Thoracic aorta (tissue), 2 donors: ENCODE measurements around the gene RECK. TPM values are rescaled to one million over a fixed set of nuclear protein-coding genes. Genes with fewer than 3 reads are reported as not detected.
A peak's percentile ranks its signal among the peaks of the same experiment; 100 is the strongest.

Experiments
- ATAC-seq: fragments of 150-250 bp; one replicate; pipeline ENCODE4 v1.8.0; 2017; ENCODE audit warnings: low read depth; ENCODE audit not compliant: insufficient number of reproducible peaks, low FRiP score
- DNase-seq: peaks from one replicate; pipeline ENCODE4 v3.0.0-alpha.2; 2020; ENCODE audit warnings: low spot score
- H3K27ac ChIP-seq, 2 donors: fragments of 200-600 bp; sonication (generic); 1 replicate in 1 of 2; 2 replicates in 1 of 2; pipeline ENCODE4 v1.5.1; 2016; ENCODE audit warnings: mild to moderate bottlenecking in 2 of 2, moderate library complexity in 2 of 2
- H3K27me3 ChIP-seq: fragments of 200-600 bp; sonication (generic); replicated peaks from 2 replicates; pipeline ENCODE4 v1.6.0; 2016; ENCODE audit warnings: mild to moderate bottlenecking; ENCODE audit not compliant: insufficient read depth
- H3K36me3 ChIP-seq: fragments of 200-600 bp; sonication (generic); one replicate; pipeline ENCODE4 v1.5.1; 2016
- H3K4me1 ChIP-seq, 2 donors: fragments of 200-600 bp; sonication (generic); 1 replicate in 1 of 2; 2 replicates in 1 of 2; pipeline versions ENCODE4 v1.5.1 to v1.6.0; 2016; ENCODE audit warnings: low read depth in 2 of 2, mild to moderate bottlenecking in 1 of 2; ENCODE audit not compliant: control insufficient read depth in 1 of 2
- H3K4me3 ChIP-seq: fragments of 200-600 bp; sonication (generic); 2 replicates; pipeline ENCODE4 v1.5.1; 2016; ENCODE audit warnings: mild to moderate bottlenecking
- H3K9me3 ChIP-seq: fragments of 200-600 bp; sonication (generic); 2 replicates; pipeline ENCODE4 v1.5.1; 2016
- total RNA-seq, 2 donors: library from RNA; depleted of rRNA; stranded (reverse); fragments of >200 nt; gene quantifications; one replicate each; pipeline versions ENCODE4 v1.1.0 to v1.2.3, GENCODE V29; 2016
- TF ChIP-seq, protein P1 (sequence below): fragments of 200-600 bp; sonication (generic); IDR thresholded peaks from one replicate; pipeline ENCODE4 v1.5.1; 2019; ENCODE audit warnings: antibody characterized with exemption

RECK gene
- total RNA-seq, 2 donors from 2014 or later: 19.8 to 30.5 TPM

DNA sequence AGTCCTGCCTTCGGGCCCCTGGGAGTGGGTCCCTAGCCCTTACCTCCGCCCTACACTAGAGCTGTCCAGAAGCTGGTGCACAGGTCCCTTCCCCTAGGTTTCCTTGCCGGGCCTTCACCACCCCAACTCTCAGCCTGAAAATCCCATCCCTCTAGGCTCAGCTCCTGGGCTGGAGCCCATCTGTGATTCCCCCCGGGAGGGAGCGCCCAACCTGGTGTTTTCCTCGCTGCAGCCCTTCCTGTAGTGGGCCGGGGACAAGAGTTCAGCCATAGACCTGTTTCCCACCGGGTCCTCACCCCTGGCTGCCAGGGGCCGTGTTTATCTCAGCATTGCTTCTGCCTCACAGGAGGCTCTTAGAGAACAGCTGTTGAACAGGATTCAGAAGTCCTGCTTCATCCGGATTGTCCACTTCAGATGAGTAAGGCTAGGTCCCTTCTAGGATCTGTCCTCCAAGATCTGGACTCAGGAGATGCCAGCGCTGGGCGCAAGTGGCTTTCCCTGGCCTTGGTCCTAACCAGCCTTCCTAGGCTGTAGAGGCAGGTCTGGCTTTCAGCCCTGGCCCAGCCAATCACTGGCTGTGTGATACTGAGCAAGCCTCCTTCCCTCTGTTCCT lies 100.8 kb downstream of the RECK start:
- H3K9me3 ChIP-seq: no peaks in the 10 kb centered on the region
- ATAC-seq (no peak), DNase-seq (no peak)
- peaks cover 19 to 59% of the 10 kb centered on the region in 2 donors for H3K4me1 ChIP-seq
- H3K36me3 ChIP-seq: no peaks in the 10 kb centered on the region
- peak overlapping the region; percentile 72 for H3K4me3 ChIP-seq
- TF ChIP-seq, protein P1, sequence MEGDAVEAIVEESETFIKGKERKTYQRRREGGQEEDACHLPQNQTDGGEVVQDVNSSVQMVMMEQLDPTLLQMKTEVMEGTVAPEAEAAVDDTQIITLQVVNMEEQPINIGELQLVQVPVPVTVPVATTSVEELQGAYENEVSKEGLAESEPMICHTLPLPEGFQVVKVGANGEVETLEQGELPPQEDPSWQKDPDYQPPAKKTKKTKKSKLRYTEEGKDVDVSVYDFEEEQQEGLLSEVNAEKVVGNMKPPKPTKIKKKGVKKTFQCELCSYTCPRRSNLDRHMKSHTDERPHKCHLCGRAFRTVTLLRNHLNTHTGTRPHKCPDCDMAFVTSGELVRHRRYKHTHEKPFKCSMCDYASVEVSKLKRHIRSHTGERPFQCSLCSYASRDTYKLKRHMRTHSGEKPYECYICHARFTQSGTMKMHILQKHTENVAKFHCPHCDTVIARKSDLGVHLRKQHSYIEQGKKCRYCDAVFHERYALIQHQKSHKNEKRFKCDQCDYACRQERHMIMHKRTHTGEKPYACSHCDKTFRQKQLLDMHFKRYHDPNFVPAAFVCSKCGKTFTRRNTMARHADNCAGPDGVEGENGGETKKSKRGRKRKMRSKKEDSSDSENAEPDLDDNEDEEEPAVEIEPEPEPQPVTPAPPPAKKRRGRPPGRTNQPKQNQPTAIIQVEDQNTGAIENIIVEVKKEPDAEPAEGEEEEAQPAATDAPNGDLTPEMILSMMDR: no peak
- H3K27ac ChIP-seq: peak overlapping the region in 1 of 2 donors; percentile 39
- no peaks in the 10 kb centered on the region for H3K27me3 ChIP-seq

DNA sequence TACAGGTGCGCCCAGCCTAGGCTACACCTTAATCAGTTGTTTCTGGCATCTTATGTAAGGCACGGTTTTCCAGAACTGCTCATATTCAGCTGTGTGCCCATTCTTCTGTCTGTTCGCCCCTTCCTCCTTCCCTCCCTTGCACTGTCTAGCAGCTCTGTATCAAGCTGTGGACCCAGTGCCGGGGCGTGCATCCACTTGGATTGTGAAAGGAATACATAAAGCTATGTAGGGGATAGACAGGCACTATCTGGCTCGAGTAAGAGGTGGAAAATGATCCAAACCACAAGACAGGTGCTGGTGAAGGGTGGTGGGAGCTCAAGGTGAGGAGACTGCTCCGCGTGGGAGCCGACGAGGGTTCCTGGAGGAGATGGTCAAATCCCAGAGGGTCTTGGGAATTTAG lies 101.8 kb downstream of the RECK start:
- DNase-seq: no peak
- no peak for ATAC-seq
- no peak overlapping the region for H3K27ac ChIP-seq

DNA sequence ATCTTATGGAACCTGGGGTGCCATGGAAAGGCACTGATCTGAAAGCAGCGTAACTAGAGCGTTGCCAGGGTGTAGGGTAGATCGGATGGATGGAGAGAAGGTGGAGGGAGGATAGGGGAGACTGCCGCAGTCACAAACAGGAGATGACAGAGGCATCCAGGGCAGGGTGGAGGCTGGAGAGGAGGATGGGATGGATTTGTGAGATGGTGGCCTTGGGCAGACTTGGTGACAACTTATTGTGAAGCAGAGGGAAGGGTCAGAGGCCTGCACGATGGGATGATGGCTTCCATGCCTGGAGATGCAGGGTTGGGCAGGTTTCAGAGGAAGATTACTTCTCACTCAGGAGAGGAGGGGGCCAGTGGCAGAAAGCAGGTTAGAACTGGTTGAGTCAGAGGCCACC lies 102.2 kb downstream of the RECK start:
- peaks cover 25 to 73% of the 10 kb centered on the region in 2 donors for H3K4me1 ChIP-seq
- TF ChIP-seq, protein P1: no peak
- no peak for DNase-seq

More for the DNA sequence above, 101.8 kb downstream of the RECK start:
- peaks cover 25 to 69% of the 10 kb centered on the region in 2 donors for H3K4me1 ChIP-seq
- H3K27me3 ChIP-seq: no peaks in the 10 kb centered on the region
- H3K36me3 ChIP-seq: no peaks in the 10 kb centered on the region
- no peak overlapping the region for H3K4me3 ChIP-seq
- no peaks in the 10 kb centered on the region for H3K9me3 ChIP-seq
- TF ChIP-seq, protein P1: no peak

DNA sequence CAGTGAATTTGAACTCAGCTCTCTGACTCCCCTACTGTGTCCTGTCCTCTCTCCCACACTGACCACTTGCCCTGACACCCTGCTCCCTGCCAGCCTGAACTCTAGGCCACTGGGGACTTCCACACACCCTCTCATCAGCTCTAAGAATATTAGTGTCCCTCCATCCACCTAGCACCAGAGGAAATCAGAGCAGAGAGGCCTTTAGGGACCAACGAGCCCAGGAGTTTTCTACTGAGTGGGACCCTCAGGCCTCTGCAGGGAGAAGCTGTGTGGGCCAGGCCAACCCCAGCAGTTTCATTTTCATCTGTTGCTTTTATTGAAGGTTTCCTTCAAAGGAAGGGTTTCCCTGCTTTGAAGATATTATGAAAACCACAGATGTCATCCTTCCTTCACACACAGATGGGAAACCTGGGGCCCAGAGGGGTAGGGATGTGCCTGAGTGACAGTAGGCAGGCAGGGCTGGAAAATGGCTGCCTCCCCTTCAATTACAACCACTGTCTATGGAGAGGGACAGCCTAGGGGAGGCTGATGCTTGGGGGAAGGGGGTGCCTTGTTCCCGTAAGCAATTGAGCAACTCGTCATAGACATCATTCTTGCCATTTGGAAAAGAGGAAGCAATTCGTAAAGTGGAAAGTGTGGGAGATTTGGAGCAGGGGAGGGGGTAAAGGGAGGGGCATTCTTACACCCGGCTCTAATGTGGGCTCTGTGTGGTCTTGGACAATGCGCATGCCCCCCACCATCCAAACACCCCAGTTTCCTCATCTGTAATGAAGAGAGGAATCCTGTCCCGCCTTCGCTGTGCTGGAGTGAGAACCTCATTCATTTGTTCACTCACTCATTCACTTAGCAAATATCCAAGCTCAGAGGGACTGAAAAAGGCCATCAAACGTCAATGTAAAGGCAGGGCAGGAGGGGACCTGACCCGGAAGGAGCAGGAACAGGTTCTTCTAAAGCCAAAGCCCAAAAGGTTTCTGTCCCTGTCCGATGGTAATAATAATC lies 103.7 kb downstream of the RECK start:
- H3K4me3 ChIP-seq: no peak overlapping the region
- DNase-seq (no peak), ATAC-seq (no peak)
- TF ChIP-seq, protein P1: no peak
- no peaks in the 10 kb centered on the region for H3K27me3 ChIP-seq
- H3K27ac ChIP-seq: no peak overlapping the region
- H3K9me3 ChIP-seq: no peaks in the 10 kb centered on the region
- no peaks in the 10 kb centered on the region for H3K36me3 ChIP-seq
- H3K4me1 ChIP-seq: peaks cover 28 to 75% of the 10 kb centered on the region in 2 donors

More for the DNA sequence above, 102.2 kb downstream of the RECK start:
- Histone ChIP-seq H3K36me3 (no peaks in the 10 kb centered on the region), H3K27ac (no peak overlapping the region), H3K9me3 (no peaks in the 10 kb centered on the region), H3K27me3 (no peaks in the 10 kb centered on the region), H3K4me3 (no peak overlapping the region)
- no peak for ATAC-seq

DNA sequence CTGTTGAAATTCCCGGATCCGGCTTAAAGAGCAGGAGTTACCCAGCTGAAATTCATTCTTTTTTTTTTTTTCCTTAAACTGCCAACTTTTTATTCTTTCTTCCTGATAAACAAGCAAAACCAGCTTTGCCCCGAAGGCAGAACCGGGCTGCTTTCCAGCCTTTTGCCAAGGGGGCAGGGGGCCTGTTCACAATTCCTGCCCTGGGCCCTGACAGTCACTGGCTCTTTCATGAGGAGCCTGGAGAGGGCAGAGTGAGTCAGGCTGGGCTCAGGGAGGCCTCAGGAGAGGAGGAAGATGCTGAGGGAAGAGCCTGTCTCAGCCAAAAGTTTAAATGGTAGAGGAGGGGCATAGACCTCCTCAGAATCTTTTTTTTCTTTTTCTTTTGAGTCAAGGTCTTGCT lies 104.6 kb downstream of the RECK start:
- H3K9me3 ChIP-seq: no peaks in the 10 kb centered on the region
- H3K36me3 ChIP-seq: no peaks in the 10 kb centered on the region
- TF ChIP-seq, protein P1: no peak
- H3K4me1 ChIP-seq: peaks cover 26 to 68% of the 10 kb centered on the region in 2 donors
- H3K27me3 ChIP-seq: no peaks in the 10 kb centered on the region
- H3K4me3 ChIP-seq: no peak overlapping the region
- DNase-seq (no peak), ATAC-seq (no peak)
- H3K27ac ChIP-seq: no peak overlapping the region
